Measurements from ENCODE around the gene HEG1. TPM values are rescaled to one million over a fixed set of nuclear protein-coding genes. Genes with fewer than 3 reads are reported as not detected.

The HEG1 gene
- total and polyA plus RNA-seq, 2 of the 8 experiments (the other 6 are each of a cell fraction or from before 2014, with no cell fraction given), result 5.3 to 9.7 TPM

- TF ChIP-seq TAF7 (optimal IDR thresholded peaks at IDR 0.05; ENCODE audit: borderline replicate concordance, low read depth, low read length) (no peak), SIRT6 (IDR thresholded peaks at IDR 0.05; ENCODE audit: low read length) (no peak), CHD1 (IDR thresholded peaks at IDR 0.05; ENCODE audit: low read depth, low read length) (no peak), MAFK (IDR thresholded peaks at IDR 0.05; ENCODE audit: low read depth, low read length) (no peak), NANOG (IDR thresholded peaks at IDR 0.05; ENCODE audit: insufficient read depth, low read depth, low read length, poor library complexity, severe bottlenecking) (no peak)
- TF ChIP-seq, protein P1, sequence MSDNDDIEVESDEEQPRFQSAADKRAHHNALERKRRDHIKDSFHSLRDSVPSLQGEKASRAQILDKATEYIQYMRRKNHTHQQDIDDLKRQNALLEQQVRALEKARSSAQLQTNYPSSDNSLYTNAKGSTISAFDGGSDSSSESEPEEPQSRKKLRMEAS (IDR thresholded peaks at IDR 0.05), result no peak
Measured at GRCh38 chr3:125090649-125091048, 34.9 kb upstream of the HEG1 start (continued).

All from H1 (cell line).